Retina (tissue), 1 donor: Measurements from ENCODE around the gene UTP15.

Experiments
- DNase-seq: peaks from one replicate; pipeline ENCODE4 v3.0.0-alpha.2; 2016

UTP15 gene

GRCh38 chr5:73624888-73625287 is 59.3 kb downstream of the UTP15 start:
- no peak for DNase-seq

- DNase-seq, result peak; percentile 72
Measured at GRCh38 chr5:73625372-73625943, 59.9 kb downstream of the UTP15 start.

GRCh38 chr5:73625944-73626811 is 60.6 kb downstream of the UTP15 start, which contains the start of gene ARHGEF28:
TSS of gene ARHGEF28 (plus strand) at chr5:73626196. CDS start at chr5:73684852, 58,656 bp downstream.
- peak; percentile 85 for DNase-seq

- no peak for DNase-seq
Measured at GRCh38 chr5:73626814-73627313, 61.3 kb downstream of the UTP15 start.

GRCh38 chr5:73629456-73629855 is 63.9 kb downstream of the UTP15 start:
- DNase-seq, result no peak

GRCh38 chr5:73630765-73631164 is 65.2 kb downstream of the UTP15 start:
- DNase-seq, result no peak

GRCh38 chr5:73631500-73631899 is 66.0 kb downstream of the UTP15 start:
- no peak for DNase-seq
